SU-DHL-6 (cell line): Measurements from ENCODE around the gene ZFP36L2.

ENCODE experiments used
- CTCF ChIP-seq: fragments of 200-600 bp; sonication (generic); IDR thresholded peaks from one replicate; pipeline ENCODE4 v1.5.1; 2017; ENCODE audit warnings: antibody characterized with exemption, mild to moderate bottlenecking, low read length, moderate library complexity; ENCODE audit not compliant: insufficient read depth, poor library complexity, severe bottlenecking
- EZH2phosphoT487 ChIP-seq: fragments of 200-600 bp; sonication (generic), shearing (Covaris generic); conservative IDR thresholded peaks from 2 replicates; pipeline ENCODE4 v1.6.1; 2018; ENCODE audit warnings: mild to moderate bottlenecking, antibody characterized with exemption, low read length, moderate library complexity, mixed read lengths

GRCh38 chr2:43265421-43265820, 39.0 kb upstream of the ZFP36L2 start:
- no peak for TF ChIP-seq EZH2phosphoT487
- no peak for TF ChIP-seq CTCF
